Measurements from ENCODE around the gene CFAP92.
"Not testable (repeated sequence)": the region's sequence is repeated elsewhere in the genome, so short reads cannot be mapped to it uniquely, and the experiment has no call there.

CFAP92 gene

DNA sequence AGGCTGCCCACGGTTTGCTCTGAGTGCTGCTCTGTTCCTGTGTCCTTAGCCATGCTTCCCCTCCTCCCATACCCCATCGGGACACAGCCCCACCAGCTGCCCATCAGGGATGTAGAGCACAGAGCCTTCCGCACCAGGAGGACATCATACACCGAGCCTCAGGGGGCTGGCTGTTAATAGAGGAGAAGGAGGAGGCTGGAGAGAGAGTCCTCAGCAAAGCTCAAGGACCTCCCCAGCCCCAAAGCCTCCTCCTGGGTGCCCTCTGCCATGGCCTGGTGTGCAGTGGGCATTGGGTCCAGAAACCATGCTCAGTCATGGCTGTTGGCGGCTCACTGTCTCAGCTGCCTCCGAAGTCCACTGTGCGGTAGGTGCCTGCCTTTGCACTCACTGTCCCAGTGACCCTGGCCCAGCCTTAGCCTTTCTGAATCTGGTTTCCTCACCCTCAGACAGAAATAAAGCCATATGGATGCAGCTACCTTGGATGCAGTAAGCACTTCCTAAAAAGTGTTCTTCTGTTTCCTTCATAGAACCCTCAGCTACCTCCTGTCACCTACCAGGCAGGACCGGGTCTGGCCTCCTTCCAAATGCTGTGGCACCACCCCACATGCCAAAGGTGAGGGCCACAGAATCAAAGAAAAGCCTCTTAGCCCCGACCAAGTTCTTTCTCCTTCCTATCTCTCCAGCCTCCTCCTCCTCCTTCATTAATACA is 60.5 kb downstream of the CFAP92 start:
- no peak for DNase-seq

DNA sequence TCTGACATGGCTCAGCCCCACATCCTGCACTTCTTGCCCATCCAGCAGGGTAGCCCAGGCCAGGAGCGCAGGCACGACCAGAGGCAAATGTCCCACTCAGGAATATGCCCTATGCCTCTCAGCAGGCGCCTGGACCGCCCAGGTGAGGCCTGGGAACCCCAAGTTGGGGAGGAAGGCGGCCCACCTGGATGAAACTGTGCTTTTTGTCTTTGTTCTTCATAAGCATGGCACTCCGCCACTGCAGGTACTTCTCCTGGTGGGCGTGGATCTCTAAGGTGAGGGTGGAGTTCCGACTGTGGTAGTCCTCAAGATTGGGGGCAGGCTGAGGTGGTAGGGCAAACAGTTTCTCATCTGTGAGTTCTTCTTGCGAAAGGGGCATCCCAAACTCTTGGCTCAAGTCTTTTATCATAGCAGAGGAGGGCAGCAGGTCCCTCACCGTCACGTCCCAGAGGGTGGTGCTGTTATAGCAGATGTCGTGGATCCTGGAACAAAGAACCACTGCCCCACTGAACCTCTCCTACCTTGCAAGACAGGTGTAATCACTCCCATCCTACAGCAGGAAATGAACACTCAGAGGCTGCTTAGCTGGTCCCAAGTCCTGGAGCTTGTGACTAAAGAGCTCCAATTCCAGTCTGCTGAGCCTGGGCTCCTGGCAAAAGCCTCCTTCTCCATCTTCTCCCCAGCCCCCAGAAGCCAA is 61.2 kb downstream of the CFAP92 start:
- DNase-seq = no peak

- no peak for DNase-seq
These were observed 62.8 kb downstream of the CFAP92 start for GRCh38 chr3:128931046-128931445.

DNA sequence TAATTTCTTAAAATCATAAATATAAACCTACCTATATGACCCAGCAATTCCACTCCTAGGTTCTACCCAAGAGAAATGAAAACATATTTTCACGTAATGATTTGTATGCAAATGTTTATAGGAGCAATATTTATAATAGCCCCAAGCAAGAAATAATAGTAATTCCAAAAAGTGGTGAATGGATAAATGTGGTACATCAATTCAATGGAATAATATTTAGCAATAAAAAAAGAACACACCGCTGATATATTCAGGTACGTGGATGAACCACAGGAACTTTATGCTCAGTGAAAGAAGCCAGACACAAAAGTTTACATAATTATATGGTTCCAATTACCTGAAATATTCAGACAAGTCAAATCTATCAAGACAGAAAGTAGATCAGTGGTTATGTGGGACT is 64.5 kb downstream of the CFAP92 start:
- no peak for DNase-seq

- DNase-seq = not testable (repeated sequence)
These were observed 69.9 kb downstream of the CFAP92 start for GRCh38 chr3:128923986-128924385.

DNA sequence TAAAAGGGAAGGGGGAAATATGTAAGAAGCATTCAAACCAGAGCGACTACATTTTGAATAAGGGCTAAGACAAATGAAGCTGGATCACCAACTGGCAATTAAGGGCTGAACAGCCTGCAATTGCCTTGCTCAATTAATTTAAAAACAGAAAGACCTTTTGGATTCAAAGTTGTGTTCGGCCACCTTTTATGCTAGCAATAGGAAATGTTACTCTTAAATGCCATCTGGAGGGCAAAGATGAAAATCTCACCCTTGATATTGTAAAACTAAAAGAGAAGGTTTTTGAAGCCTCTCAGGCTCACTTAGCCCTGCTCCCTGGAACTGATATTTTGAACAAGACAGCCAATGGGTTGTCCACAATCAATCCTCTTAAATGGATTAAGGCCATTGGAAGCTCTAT is 70.3 kb downstream of the CFAP92 start:
- no peak for DNase-seq

DNA sequence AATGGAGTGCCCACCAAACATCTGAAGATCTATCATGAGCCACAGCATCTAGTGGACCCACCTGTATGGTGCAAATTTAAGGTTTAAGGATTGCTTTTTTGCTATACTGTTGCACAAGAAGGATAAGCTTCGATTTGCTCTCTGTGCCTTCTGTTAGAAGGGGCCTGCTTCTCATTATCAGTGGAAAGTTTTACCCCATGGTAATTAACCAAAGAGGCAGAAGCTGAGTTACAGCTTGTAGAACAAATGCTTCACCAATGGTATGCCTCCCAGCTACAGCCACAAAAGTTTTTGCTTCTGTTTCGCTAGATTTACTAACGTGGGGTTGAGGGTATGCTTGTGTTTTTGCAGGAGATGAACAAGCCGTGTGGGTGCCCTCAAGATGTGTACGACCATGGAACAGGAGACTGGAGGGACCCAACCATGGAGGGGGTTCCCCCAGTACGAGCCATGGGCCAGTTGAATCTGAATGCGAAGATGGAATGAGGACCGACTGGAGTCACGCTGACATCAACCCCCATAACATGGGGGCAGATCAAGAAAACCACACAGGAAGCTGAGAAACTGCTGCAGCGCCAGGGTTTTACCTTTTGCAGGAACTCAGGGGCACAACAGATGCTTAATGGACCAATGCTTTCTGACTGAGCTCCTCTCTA is 70.9 kb downstream of the CFAP92 start:
- DNase-seq = peak; percentile 61

DNA sequence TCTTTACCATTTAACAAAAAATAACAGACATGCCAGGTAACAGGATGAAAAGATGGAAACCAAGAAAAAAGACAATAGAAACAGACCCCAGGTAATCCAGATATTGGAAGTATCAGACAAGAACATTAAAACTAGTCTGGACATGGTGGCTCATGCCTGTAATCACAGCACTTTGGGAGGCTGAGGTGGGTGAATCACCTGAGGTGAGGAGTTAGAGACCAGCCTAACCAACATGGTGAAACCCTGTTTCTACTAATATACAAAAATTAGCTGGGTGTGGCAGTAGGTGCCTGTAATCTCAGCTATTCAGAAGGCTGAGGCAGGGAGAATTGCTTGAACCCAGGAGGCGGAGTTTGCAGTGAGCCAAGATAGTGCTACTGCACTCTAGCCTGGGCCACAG is 73.9 kb downstream of the CFAP92 start:
- no peak for DNase-seq

DNA sequence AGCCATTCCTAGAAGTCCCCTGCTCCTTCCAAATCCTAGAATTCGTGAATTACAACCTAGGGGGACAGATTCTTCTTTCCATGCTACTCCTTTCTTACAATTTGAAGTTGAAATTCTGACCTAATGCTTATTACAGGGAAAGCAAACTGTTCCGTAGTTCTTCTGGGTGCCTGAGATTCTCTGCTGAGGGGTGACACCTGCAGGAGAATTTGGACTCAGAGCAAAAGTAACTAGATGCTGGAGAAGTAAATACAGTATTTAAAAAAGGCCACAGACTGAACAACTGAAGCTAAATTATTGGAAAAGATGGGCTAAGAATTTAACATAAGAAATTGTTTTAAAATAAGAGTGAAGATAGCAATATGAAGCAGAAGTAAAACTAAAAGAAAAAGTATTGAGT is 76.6 kb downstream of the CFAP92 start:
- DNase-seq = no peak

- no peak for DNase-seq
These were observed 78.8 kb downstream of the CFAP92 start for GRCh38 chr3:128914966-128915645.

DNA sequence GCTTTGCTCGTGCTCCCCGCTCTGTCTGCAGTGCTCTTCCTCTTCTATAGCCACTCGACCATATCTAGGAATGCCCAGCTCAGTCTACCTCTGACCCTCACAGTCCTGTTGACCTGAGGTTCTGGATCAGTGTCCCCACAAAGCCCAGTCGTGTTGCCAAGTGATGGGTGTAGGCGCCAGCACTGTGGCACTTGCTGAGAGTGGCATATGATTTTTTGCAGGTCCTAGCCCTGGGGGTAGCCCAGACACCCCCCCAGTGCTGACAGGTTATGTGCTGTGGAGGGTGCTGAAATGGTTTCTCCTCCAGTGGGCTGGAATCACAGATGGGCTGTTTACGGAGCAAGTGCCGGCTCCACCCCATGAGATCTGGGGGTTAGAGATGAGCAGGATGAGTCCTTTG is 82.0 kb downstream of the CFAP92 start:
- no peak for DNase-seq

DNA sequence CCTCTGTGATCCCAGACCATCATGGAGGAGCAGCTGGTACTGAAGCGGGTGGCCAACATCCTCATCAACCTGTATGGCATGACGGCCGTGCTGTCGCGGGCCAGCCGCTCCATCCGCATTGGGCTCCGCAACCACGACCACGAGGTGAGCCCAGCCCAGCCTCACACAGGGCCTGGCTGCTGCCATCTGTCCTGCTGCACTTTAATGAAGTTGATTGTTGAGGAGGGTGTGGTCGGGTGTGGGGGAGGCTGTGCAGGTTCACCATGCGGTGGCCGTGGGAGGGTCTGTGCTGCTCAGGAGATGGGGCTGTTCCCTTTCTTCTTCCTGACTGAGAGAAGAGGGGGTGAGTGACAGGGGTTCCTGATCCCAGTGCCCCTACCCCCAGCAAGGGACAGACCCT is 83.9 kb downstream of the CFAP92 start:
- DNase-seq = no peak

GRCh38 chr3:128908951-128909350 is 84.9 kb downstream of the CFAP92 start:
- DNase-seq = no peak

DNA sequence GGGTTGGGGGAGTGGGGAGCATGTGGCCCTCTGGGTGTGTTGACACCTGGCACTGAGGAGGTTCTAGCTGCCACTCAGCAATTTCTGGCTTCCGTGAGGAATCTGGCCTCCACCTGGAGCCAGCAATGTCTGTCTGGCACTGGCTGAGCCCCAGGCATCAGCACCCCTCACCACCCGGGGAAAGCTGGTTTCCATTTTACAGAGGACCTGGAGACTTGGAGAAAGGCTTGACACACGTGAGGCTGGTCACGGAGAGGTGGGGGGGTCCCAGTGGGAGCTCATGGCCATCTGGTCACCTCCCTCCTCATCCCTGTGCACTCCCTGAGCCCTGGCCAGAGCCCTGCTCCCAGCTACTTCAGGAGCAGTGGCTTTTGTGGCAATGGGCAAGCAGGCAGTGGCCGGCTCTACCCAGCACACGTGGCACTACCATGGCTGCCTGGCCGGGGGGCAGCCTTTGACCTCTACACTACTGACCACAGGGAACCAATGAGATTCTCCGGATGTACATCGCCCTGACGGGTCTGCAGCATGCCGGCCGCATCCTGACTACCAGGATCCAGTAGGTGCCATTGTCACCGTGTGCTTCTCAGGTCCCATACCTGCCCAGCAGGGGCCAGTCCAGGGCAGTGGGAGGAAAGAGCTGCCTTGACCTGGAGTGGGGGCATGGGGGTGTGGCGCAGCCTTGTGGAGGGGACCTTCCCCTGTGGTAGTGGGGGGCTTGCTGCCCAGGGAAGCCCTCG is 86.0 kb downstream of the CFAP92 start:
- DNase-seq = no peak

DNA sequence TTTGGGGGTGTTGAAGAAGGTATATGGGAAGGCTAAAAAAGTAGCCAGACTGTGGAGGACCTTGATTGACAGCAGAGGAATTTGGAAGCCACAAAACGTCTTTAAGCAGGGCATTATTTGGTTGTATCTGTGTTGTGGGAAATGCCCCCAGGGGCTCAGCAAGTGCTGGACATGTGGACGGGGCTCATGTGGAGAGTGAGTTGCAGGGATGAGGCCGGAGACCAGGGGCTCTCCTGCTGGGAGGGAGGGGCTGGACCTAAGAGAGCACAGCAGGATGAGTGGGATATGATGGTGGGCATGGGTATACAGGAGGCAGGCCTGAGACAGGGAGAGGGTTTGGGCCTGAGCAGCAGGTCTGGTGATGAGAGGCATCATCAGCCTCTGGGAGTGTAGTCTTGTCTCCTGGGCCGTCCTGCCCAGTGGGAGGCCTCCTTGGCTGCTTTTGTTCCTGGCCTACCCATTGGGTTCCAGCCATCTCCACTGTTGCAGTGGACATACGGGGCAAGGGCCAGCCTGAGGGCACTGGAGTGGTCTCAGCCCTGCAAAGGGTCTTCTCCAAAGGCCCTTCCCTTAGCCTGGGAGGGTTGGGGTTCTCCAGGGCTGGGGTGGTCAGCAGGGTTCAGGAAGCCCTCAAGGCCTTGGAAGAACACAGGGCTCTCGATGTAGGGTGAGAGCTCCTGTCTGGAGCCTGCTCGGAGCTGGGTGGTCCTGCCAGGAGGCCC is 86.9 kb downstream of the CFAP92 start:
- DNase-seq = no peak

DNA sequence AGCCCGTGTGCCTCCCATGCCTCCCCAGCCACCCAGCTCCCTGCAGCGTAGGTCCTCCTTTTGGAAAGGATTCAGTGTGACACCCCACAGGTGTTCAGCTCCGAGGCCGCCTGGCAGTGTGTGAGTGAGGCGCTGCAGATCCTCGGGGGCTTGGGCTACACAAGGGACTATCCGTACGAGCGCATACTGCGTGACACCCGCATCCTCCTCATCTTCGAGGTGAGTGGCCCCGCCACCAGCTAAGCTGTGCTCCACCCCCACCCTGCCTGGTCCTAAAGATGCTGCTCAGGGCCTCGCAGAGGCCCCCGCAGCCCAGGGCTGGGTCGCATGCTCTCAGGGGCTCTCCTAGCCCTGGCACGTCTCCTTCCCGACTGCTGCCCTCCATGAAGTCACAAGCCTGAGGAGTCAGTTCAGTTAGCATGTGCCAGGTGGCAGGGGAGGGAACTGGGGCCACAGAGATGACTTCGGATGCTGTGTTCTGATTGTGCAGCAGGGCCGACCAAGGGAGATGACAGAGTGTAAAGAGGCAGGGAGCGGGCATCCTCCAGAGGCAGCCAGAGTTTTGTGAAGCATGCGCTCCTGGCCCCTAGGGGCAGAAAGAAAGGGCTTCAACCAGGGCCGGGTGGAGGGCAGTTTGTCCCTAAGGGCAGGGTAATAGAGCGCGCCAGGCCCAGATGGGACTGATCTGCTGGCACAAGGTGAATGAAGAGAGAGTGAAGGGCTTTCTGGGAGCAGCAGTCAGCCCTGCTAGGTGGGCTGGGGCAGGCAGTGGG is 87.7 kb downstream of the CFAP92 start:
- DNase-seq = no peak

- DNase-seq = no peak
These were observed 90.4 kb downstream of the CFAP92 start for GRCh38 chr3:128903501-128903900.

GRCh38 chr3:128902426-128902825 is 91.5 kb downstream of the CFAP92 start:
- DNase-seq = no peak

DNA sequence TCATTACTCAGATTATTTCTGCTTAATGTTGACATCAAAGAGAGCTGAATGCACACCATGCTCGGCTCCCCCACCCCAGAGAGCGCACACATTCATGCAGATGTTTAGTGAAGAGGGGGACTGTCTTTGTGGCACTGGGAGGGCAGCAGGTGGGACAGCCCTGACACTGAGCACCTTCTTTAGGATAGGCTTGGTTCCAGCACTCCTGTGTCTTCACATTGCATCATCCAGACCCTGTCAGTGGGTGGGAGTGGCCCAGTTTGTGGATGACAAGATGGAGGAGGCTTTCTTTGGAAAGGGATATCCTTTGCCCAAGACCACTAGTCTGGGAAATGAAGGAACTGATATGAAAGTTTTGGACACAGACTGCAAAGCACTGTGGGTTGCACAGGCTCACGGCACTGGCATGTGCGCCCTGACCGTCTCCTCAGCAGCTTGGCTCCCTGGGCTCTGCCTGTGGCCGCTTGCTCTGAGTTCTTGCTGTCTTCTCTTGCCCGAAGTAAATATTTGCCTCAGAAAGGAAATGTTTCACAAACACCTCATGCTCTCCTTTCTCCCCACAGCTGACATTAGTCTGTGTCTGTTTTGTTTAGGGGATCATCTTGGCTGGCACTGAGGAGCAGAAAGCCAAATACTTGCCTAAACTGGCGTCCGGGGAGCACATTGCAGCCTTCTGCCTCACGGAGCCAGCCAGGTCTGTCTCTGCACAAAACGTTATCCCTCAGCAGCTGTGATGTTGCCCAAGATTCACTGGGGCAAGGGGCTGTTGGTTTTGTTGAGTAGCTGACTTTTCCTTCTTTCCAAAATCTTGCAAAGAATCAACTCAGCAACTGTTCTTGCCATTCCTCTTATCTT is 97.8 kb downstream of the CFAP92 start:
- no peak for DNase-seq

- DNase-seq = no peak
These were observed 104.6 kb downstream of the CFAP92 start for GRCh38 chr3:128889139-128889894.
